H1 (cell line): ENCODE data around the gene ZNF92.

ENCODE experiments used
- BRCA1 ChIP-seq: IDR thresholded peaks from 2 replicates; pipeline ENCODE4 v1.6.1; 2012; ENCODE audit warnings: low read depth, low read length, improper control_type of control experiment
- EP300 ChIP-seq, 2 experiments: IDR thresholded peaks; 1 replicate in 1 of 2; 2 replicates in 1 of 2; pipeline ENCODE4 v1.6.1; 2011 to 2012; ENCODE audit warnings: low read depth in 2 of 2, low read length in 2 of 2, mild to moderate bottlenecking in 2 of 2, borderline replicate concordance in 1 of 2, inconsistent platforms in 1 of 2, moderate library complexity in 1 of 2
- EZH2 ChIP-seq: fragments of 200-600 bp; sonication (generic); IDR thresholded peaks from 2 replicates; pipeline ENCODE4 v1.7.1; 2012; ENCODE audit warnings: low read depth, mild to moderate bottlenecking, moderate library complexity, low read length, inconsistent platforms; ENCODE audit not compliant: severe bottlenecking
- HDAC2 ChIP-seq, 2 experiments: fragments of 300-600 bp in 1 of 2; sonication (generic) in 1 of 2; IDR thresholded peaks; 2 replicates each; pipeline ENCODE4 v1.6.1; 2011 to 2012; ENCODE audit warnings: low read depth in 2 of 2, low read length in 2 of 2, mild to moderate bottlenecking in 2 of 2, moderate library complexity in 2 of 2, borderline replicate concordance in 1 of 2, inconsistent platforms in 1 of 2
- JUN ChIP-seq: IDR thresholded peaks from 2 replicates; pipeline ENCODE4 v1.6.1; 2011; ENCODE audit warnings: low read depth, mild to moderate bottlenecking, improper control_type of control experiment, low read length
- ZNF274 ChIP-seq: IDR thresholded peaks from 2 replicates; pipeline ENCODE4 v1.7.0; 2012; ENCODE audit warnings: low read length, borderline replicate concordance; ENCODE audit errors: extremely low read depth
- TF ChIP-seq, protein P1 (sequence below), 3 experiments: IDR thresholded peaks; 1 replicate in 2 of 3; 2 replicates in 1 of 3; pipeline versions ENCODE4 v1.5.1 to v1.6.1; 2011; ENCODE audit warnings: low read length in 3 of 3, mild to moderate bottlenecking in 3 of 3, inconsistent platforms in 2 of 3, low read depth in 1 of 3, moderate library complexity in 1 of 3; ENCODE audit not compliant: insufficient read depth in 1 of 3; ENCODE audit errors: control extremely low read depth in 1 of 3

DNA sequence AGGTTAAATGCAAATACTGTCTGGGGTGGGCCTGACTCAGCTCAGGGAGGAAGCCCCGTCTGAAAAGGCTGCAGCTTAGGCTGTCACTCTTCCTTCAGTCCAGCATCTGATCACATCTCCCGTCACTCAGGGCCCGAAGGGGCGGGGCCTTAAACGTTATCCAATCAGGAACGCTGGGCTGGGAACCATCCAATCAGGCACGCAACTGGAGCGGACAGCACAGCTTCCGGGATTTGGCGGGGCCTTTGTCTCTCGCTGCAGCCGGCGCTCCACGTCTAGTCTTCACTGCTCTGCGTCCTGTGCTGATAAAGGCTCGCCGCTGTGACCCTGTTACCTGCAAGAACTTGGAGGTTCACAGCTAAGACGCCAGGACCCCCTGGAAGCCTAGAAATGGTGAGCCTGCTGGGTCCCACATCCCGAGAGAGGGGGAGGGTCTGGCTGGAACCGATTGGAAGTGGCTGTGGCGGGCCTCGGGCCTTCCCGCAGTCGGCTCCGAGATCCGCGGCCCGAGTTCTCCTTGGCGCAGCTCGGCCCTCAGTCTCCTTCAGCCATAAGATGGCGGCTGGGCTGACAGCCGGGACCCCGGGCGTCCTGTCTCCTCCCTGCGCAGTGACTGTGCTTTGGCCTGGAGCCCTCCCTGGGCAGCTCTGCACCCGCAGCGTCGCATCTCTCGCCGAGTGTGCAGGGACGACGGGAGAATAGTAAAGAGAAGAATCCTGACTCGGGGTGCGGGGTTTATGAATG is at the start of gene ZNF92:
- no peak for TF ChIP-seq ZNF274
- TF ChIP-seq EP300 (IDR thresholded peaks at IDR 0.05; ENCODE audit: borderline replicate concordance in 1 of 2, low read depth in 2 of 2, low read length in 2 of 2): no peak
- TF ChIP-seq, protein P1, sequence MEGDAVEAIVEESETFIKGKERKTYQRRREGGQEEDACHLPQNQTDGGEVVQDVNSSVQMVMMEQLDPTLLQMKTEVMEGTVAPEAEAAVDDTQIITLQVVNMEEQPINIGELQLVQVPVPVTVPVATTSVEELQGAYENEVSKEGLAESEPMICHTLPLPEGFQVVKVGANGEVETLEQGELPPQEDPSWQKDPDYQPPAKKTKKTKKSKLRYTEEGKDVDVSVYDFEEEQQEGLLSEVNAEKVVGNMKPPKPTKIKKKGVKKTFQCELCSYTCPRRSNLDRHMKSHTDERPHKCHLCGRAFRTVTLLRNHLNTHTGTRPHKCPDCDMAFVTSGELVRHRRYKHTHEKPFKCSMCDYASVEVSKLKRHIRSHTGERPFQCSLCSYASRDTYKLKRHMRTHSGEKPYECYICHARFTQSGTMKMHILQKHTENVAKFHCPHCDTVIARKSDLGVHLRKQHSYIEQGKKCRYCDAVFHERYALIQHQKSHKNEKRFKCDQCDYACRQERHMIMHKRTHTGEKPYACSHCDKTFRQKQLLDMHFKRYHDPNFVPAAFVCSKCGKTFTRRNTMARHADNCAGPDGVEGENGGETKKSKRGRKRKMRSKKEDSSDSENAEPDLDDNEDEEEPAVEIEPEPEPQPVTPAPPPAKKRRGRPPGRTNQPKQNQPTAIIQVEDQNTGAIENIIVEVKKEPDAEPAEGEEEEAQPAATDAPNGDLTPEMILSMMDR (IDR thresholded peaks at IDR 0.05; ENCODE audit: control extremely low read depth in 1 of 3, insufficient read depth in 1 of 3, low read depth in 1 of 3, low read length in 3 of 3): no peak
- no peak for TF ChIP-seq EZH2
- no peak for TF ChIP-seq BRCA1
- TF ChIP-seq HDAC2 (IDR thresholded peaks at IDR 0.05; ENCODE audit: borderline replicate concordance in 1 of 2, low read depth in 2 of 2, low read length in 2 of 2): peak; percentile 19 to 30; a peak in 1 of 4 replicates
- TF ChIP-seq JUN: no peak
